GM23338 (cell line): Measurements from ENCODE around the gene GRM6. TPM values are rescaled to one million over a fixed set of nuclear protein-coding genes. Genes with fewer than 3 reads are reported as not detected.

ENCODE experiments used
- ATAC-seq: fragments of 200-7000 bp; cut with Tn5 transposase; 3 replicates; pipeline ENCODE4 v1.9.1; 2020
- DNase-seq: peaks from one replicate; pipeline ENCODE4 v3.0.0-alpha.2; 2015; ENCODE audit warnings: low spot score
- H2AFZ ChIP-seq: fragments of 200-600 bp; sonication (generic); 2 replicates; pipeline ENCODE4 v1.8.0; 2016; ENCODE audit warnings: antibody characterized with exemption, mild to moderate bottlenecking, moderate library complexity
- H3F3A ChIP-seq: fragments of 200-600 bp; sonication (generic); replicated peaks from 2 replicates; pipeline ENCODE4 v1.8.0; 2017; ENCODE audit warnings: antibody characterized with exemption, mixed run types, low read depth
- H3K27ac ChIP-seq: fragments of 200-600 bp; sonication (generic); 2 replicates; pipeline ENCODE4 v1.6.1; 2016; ENCODE audit warnings: low read depth
- H3K27me3 ChIP-seq: fragments of 200-600 bp; sonication (generic); 2 replicates; pipeline ENCODE4 v1.8.0; 2016; ENCODE audit warnings: mild to moderate bottlenecking, mixed run types, moderate library complexity; ENCODE audit not compliant: insufficient read depth
- H3K36me3 ChIP-seq: fragments of 200-600 bp; sonication (generic); 2 replicates; pipeline ENCODE4 v1.8.0; 2016; ENCODE audit warnings: mild to moderate bottlenecking; ENCODE audit not compliant: insufficient read depth
- H3K4me1 ChIP-seq: fragments of 200-600 bp; sonication (generic); 2 replicates; pipeline ENCODE4 v1.8.0; 2016; ENCODE audit warnings: mild to moderate bottlenecking, moderate library complexity; ENCODE audit not compliant: insufficient read depth
- H3K4me2 ChIP-seq: fragments of 200-600 bp; sonication (generic); 2 replicates; pipeline ENCODE4 v1.7.1; 2017; ENCODE audit warnings: mixed run types
- H3K4me3 ChIP-seq: fragments of 200-600 bp; sonication (generic); 2 replicates; pipeline ENCODE4 v1.6.1; 2016; ENCODE audit warnings: mixed run types
- H3K79me2 ChIP-seq: fragments of 200-600 bp; sonication (generic); replicated peaks from 2 replicates; pipeline ENCODE4 v1.8.0; 2017; ENCODE audit warnings: mild to moderate bottlenecking; ENCODE audit not compliant: insufficient read depth
- H3K9me2 ChIP-seq: fragments of 200-600 bp; sonication (generic); 2 replicates; pipeline ENCODE4 v1.8.0; 2017; ENCODE audit not compliant: insufficient read depth
- H4K20me1 ChIP-seq: fragments of 200-600 bp; sonication (generic); replicated peaks from 2 replicates; pipeline ENCODE4 v1.8.0; 2017; ENCODE audit warnings: mild to moderate bottlenecking; ENCODE audit not compliant: insufficient read depth
- H3K27ac Mint-ChIP-seq: 2 replicates; pipeline ENCODE4 v1.8.0; 2020; ENCODE audit warnings: inconsistent platforms, mild to moderate bottlenecking, moderate library complexity, mixed read lengths
- H3K27me3 Mint-ChIP-seq: 3 replicates; pipeline ENCODE4 v1.8.0; 2022; ENCODE audit warnings: low read depth, mild to moderate bottlenecking, moderate library complexity, mixed read lengths, inconsistent platforms; ENCODE audit not compliant: insufficient read depth, poor library complexity
- H3K36me3 Mint-ChIP-seq: 3 replicates; pipeline ENCODE4 v1.8.0; 2021; ENCODE audit warnings: low read depth, mild to moderate bottlenecking, inconsistent platforms, moderate library complexity, mixed read lengths
- H3K4me1 Mint-ChIP-seq: 3 replicates; pipeline ENCODE4 v1.8.0; 2020; ENCODE audit warnings: mild to moderate bottlenecking, inconsistent platforms, mixed read lengths
- H3K4me3 Mint-ChIP-seq: 3 replicates; pipeline ENCODE4 v1.8.0; 2021; ENCODE audit warnings: moderate library complexity, mild to moderate bottlenecking, inconsistent platforms, mixed read lengths
- H3K9me3 Mint-ChIP-seq: 3 replicates; pipeline ENCODE4 v1.8.0; 2020; ENCODE audit warnings: moderate library complexity, mild to moderate bottlenecking, inconsistent platforms, mixed read lengths
- CREB1 ChIP-seq: fragments of 250-450 bp; sonication (Bioruptor Pico); IDR thresholded peaks from 2 replicates; pipeline ENCODE4 v1.5.0; 2020; ENCODE audit warnings: low read depth, mild to moderate bottlenecking, moderate library complexity
- CTCF ChIP-seq, 2 experiments: fragments of 200-600 bp in 1 of 2; sonication (generic) in 1 of 2; conservative IDR thresholded peaks; 2 replicates each; pipeline versions ENCODE4 v1.5.1 to v1.6.1; 2016 to 2017; ENCODE audit warnings: antibody characterized with exemption in 2 of 2, low read depth in 2 of 2, mild to moderate bottlenecking in 2 of 2, moderate library complexity in 1 of 2
- ETS1 ChIP-seq: IDR thresholded peaks from 2 replicates; pipeline ENCODE4 v1.6.1; 2016; ENCODE audit warnings: antibody characterized with exemption
- EZH2 ChIP-seq: fragments of 200-600 bp; sonication (generic); IDR thresholded peaks from one replicate; pipeline ENCODE4 v1.8.0; 2017; ENCODE audit warnings: antibody characterized with exemption, mild to moderate bottlenecking, low read depth; ENCODE audit not compliant: unreplicated experiment
- EZH2phosphoT487 ChIP-seq: fragments of 200-600 bp; sonication (generic); IDR thresholded peaks from one replicate; pipeline ENCODE4 v1.8.1; 2018; ENCODE audit warnings: antibody characterized with exemption; ENCODE audit not compliant: unreplicated experiment
- NANOG ChIP-seq: IDR thresholded peaks from 2 replicates; pipeline ENCODE4 v1.6.1; 2016; ENCODE audit warnings: antibody characterized with exemption, borderline replicate concordance
- POLR2AphosphoS5 ChIP-seq: IDR thresholded peaks from 2 replicates; pipeline ENCODE4 v1.6.1; 2016; ENCODE audit warnings: antibody characterized with exemption, low read depth
- REST ChIP-seq: IDR thresholded peaks from one replicate; pipeline ENCODE4 v1.6.1; 2018; ENCODE audit warnings: antibody characterized with exemption; ENCODE audit not compliant: unreplicated experiment
- STAT1 ChIP-seq: IDR thresholded peaks from one replicate; pipeline ENCODE4 v1.6.1; 2016; ENCODE audit warnings: antibody characterized with exemption; ENCODE audit not compliant: unreplicated experiment
- ZNF331 ChIP-seq: fragments of 250-450 bp; sonication (Bioruptor Pico); IDR thresholded peaks from 2 replicates; pipeline ENCODE4 v1.5.0; 2020; ENCODE audit warnings: low read depth, mild to moderate bottlenecking, moderate library complexity
- polyA plus RNA-seq: library from polyadenylated mRNA; unstranded; fragments of >200 nt; fragmentation: Nextera tagmentation; extraction: Ambion mirVana; gene quantifications from 2 replicates; pipeline ENCODE4 v1.2.1, GENCODE V29; 2016
- total RNA-seq: library from RNA; depleted of rRNA; stranded (reverse); fragments of >200 nt; shearing (Covaris generic); gene quantifications from 2 replicates; pipeline ENCODE4 v1.2.3, GENCODE V29; 2014

The GRM6 gene
- total and polyA plus RNA-seq, 2 experiments from 2014 or later, result 0.19 TPM; not detected in 1

- Mint-ChIP-seq H3K36me3 (peaks cover 53% of the 10 kb centered on the region), H3K27me3 (peaks cover 4% of the 10 kb centered on the region), H3K9me3 (peaks cover 99% of the 10 kb centered on the region), H3K4me1 (no peaks in the 10 kb centered on the region), H3K27ac (no peak overlapping the region), H3K4me3 (no peak overlapping the region)
- H3K9me2 ChIP-seq, result peaks cover 9% of the 10 kb centered on the region; the same call in 1 of the 2 replicates
- H3F3A ChIP-seq, result 0 out of 2 replicates have a peak, but pooled peaks cover 8% of the 10 kb centered on the region
- H3K79me2 ChIP-seq, result no peaks in the 10 kb centered on the region; the same call in 1 of the 2 replicates
- TF ChIP-seq POLR2AphosphoS5 (no peak), ETS1 (no peak), ZNF331 (CRISPR knock-in tag) (no peak), NANOG (no peak), CTCF (conservative IDR thresholded peaks at IDR 0.05; ENCODE audit: low read depth in 2 of 2) (no peak), STAT1 (no peak), EZH2phosphoT487 (no peak)
- H3K36me3 ChIP-seq, result peaks cover 5% of the 10 kb centered on the region; the same call in 1 of the 2 replicates
- ATAC-seq (no peak), DNase-seq (no peak)
- no peaks in the 10 kb centered on the region; the same call in 1 of the 2 replicates for H3K27me3 ChIP-seq
- H3K4me2 ChIP-seq, result peak overlapping the region; percentile 93
- no peaks in the 10 kb centered on the region; the same call in 1 of the 2 replicates for H3K4me1 ChIP-seq
- no peak overlapping the region for H3K27ac ChIP-seq
- H3K4me3 ChIP-seq, result peak overlapping the region; percentile 88
- H2AFZ ChIP-seq, result peak overlapping the region; percentile 96
- H4K20me1 ChIP-seq, result no peaks in the 10 kb centered on the region
Observed at GRCh38 chr5:178941361-178941760, 53.8 kb downstream of the GRM6 start.

- DNase-seq, result peak; percentile 98
- no peak for ATAC-seq
- peak within 1 kb of the TSS; percentile 93 for H3K4me2 ChIP-seq
- TF ChIP-seq REST (no peak), ETS1 (peak; percentile 96), POLR2AphosphoS5 (peak; percentile 85), ZNF331 (CRISPR knock-in tag) (no peak), EZH2 (no peak), CREB1 (no peak)
- Mint-ChIP-seq H3K4me1 (no peaks in the 10 kb centered on the region), H3K4me3 (no peak within 1 kb of the TSS), H3K36me3 (peaks cover 57% of the 10 kb centered on the region), H3K27me3 (peaks cover 4% of the 10 kb centered on the region), H3K9me3 (peaks cover 99% of the 10 kb centered on the region), H3K27ac (no peak within 1 kb of the TSS)
- no peaks in the 10 kb centered on the region for H4K20me1 ChIP-seq
- H3K27me3 ChIP-seq, result no peaks in the 10 kb centered on the region; the same call in 1 of the 2 replicates
- peak within 1 kb of the TSS; percentile 76 for H3K27ac ChIP-seq
- peak within 1 kb of the TSS; percentile 88 for H3K4me3 ChIP-seq
- H3K36me3 ChIP-seq, result peaks cover 5% of the 10 kb centered on the region; the same call in 1 of the 2 replicates
- H3K9me2 ChIP-seq, result peaks cover 9% of the 10 kb centered on the region; the same call in 1 of the 2 replicates
- H3F3A ChIP-seq, result 0 out of 2 replicates have a peak, but pooled peaks cover 8% of the 10 kb centered on the region
- no peaks in the 10 kb centered on the region; the same call in 1 of the 2 replicates for H3K79me2 ChIP-seq
- peak within 1 kb of the TSS; percentile 98 for H2AFZ ChIP-seq
- no peaks in the 10 kb centered on the region; the same call in 1 of the 2 replicates for H3K4me1 ChIP-seq
Observed at GRCh38 chr5:178940569-178941360, 54.4 kb downstream of the GRM6 start, which contains the start of gene ZNF454. Gene ZNF454, plus strand, starts transcription at chr5:178941198. Its CDS starts 1,594 bp downstream, at chr5:178942792.
